GM23338 (cell line): ENCODE results near the gene ADAMTS1. TPM values are rescaled to one million over a fixed set of nuclear protein-coding genes. Genes with fewer than 3 reads are reported as not detected.

Experiments
- ATAC-seq: fragments of 200-7000 bp; cut with Tn5 transposase; 3 replicates; pipeline ENCODE4 v1.9.1; 2020
- DNase-seq: peaks from one replicate; pipeline ENCODE4 v3.0.0-alpha.2; 2015; ENCODE audit warnings: low spot score
- H2AFZ ChIP-seq: fragments of 200-600 bp; sonication (generic); 2 replicates; pipeline ENCODE4 v1.8.0; 2016; ENCODE audit warnings: antibody characterized with exemption, mild to moderate bottlenecking, moderate library complexity
- H3F3A ChIP-seq: fragments of 200-600 bp; sonication (generic); replicated peaks from 2 replicates; pipeline ENCODE4 v1.8.0; 2017; ENCODE audit warnings: antibody characterized with exemption, mixed run types, low read depth
- H3K27ac ChIP-seq: fragments of 200-600 bp; sonication (generic); 2 replicates; pipeline ENCODE4 v1.6.1; 2016; ENCODE audit warnings: low read depth
- H3K27me3 ChIP-seq: fragments of 200-600 bp; sonication (generic); 2 replicates; pipeline ENCODE4 v1.8.0; 2016; ENCODE audit warnings: mild to moderate bottlenecking, mixed run types, moderate library complexity; ENCODE audit not compliant: insufficient read depth
- H3K36me3 ChIP-seq: fragments of 200-600 bp; sonication (generic); 2 replicates; pipeline ENCODE4 v1.8.0; 2016; ENCODE audit warnings: mild to moderate bottlenecking; ENCODE audit not compliant: insufficient read depth
- H3K4me1 ChIP-seq: fragments of 200-600 bp; sonication (generic); 2 replicates; pipeline ENCODE4 v1.8.0; 2016; ENCODE audit warnings: mild to moderate bottlenecking, moderate library complexity; ENCODE audit not compliant: insufficient read depth
- H3K4me2 ChIP-seq: fragments of 200-600 bp; sonication (generic); 2 replicates; pipeline ENCODE4 v1.7.1; 2017; ENCODE audit warnings: mixed run types
- H3K4me3 ChIP-seq: fragments of 200-600 bp; sonication (generic); 2 replicates; pipeline ENCODE4 v1.6.1; 2016; ENCODE audit warnings: mixed run types
- H3K79me2 ChIP-seq: fragments of 200-600 bp; sonication (generic); replicated peaks from 2 replicates; pipeline ENCODE4 v1.8.0; 2017; ENCODE audit warnings: mild to moderate bottlenecking; ENCODE audit not compliant: insufficient read depth
- H3K9me2 ChIP-seq: fragments of 200-600 bp; sonication (generic); 2 replicates; pipeline ENCODE4 v1.8.0; 2017; ENCODE audit not compliant: insufficient read depth
- H4K20me1 ChIP-seq: fragments of 200-600 bp; sonication (generic); replicated peaks from 2 replicates; pipeline ENCODE4 v1.8.0; 2017; ENCODE audit warnings: mild to moderate bottlenecking; ENCODE audit not compliant: insufficient read depth
- H3K27ac Mint-ChIP-seq: 2 replicates; pipeline ENCODE4 v1.8.0; 2020; ENCODE audit warnings: inconsistent platforms, mild to moderate bottlenecking, moderate library complexity, mixed read lengths
- H3K27me3 Mint-ChIP-seq: 3 replicates; pipeline ENCODE4 v1.8.0; 2022; ENCODE audit warnings: low read depth, mild to moderate bottlenecking, moderate library complexity, mixed read lengths, inconsistent platforms; ENCODE audit not compliant: insufficient read depth, poor library complexity
- H3K36me3 Mint-ChIP-seq: 3 replicates; pipeline ENCODE4 v1.8.0; 2021; ENCODE audit warnings: low read depth, mild to moderate bottlenecking, inconsistent platforms, moderate library complexity, mixed read lengths
- H3K4me1 Mint-ChIP-seq: 3 replicates; pipeline ENCODE4 v1.8.0; 2020; ENCODE audit warnings: mild to moderate bottlenecking, inconsistent platforms, mixed read lengths
- H3K4me3 Mint-ChIP-seq: 3 replicates; pipeline ENCODE4 v1.8.0; 2021; ENCODE audit warnings: moderate library complexity, mild to moderate bottlenecking, inconsistent platforms, mixed read lengths
- H3K9me3 Mint-ChIP-seq: 3 replicates; pipeline ENCODE4 v1.8.0; 2020; ENCODE audit warnings: moderate library complexity, mild to moderate bottlenecking, inconsistent platforms, mixed read lengths
- CTCF ChIP-seq, 2 experiments: fragments of 200-600 bp in 1 of 2; sonication (generic) in 1 of 2; conservative IDR thresholded peaks; 2 replicates each; pipeline versions ENCODE4 v1.5.1 to v1.6.1; 2016 to 2017; ENCODE audit warnings: antibody characterized with exemption in 2 of 2, low read depth in 2 of 2, mild to moderate bottlenecking in 2 of 2, moderate library complexity in 1 of 2
- JUNB ChIP-seq: IDR thresholded peaks from one replicate; pipeline ENCODE4 v1.6.1; 2016; ENCODE audit warnings: antibody characterized with exemption; ENCODE audit not compliant: unreplicated experiment
- NANOG ChIP-seq: IDR thresholded peaks from 2 replicates; pipeline ENCODE4 v1.6.1; 2016; ENCODE audit warnings: antibody characterized with exemption, borderline replicate concordance
- POLR2AphosphoS5 ChIP-seq: IDR thresholded peaks from 2 replicates; pipeline ENCODE4 v1.6.1; 2016; ENCODE audit warnings: antibody characterized with exemption, low read depth
- STAT1 ChIP-seq: IDR thresholded peaks from one replicate; pipeline ENCODE4 v1.6.1; 2016; ENCODE audit warnings: antibody characterized with exemption; ENCODE audit not compliant: unreplicated experiment
- ZNF114 ChIP-seq: fragments of 250-450 bp; sonication (Bioruptor Pico); IDR thresholded peaks from 2 replicates; pipeline ENCODE4 v1.5.0; 2020; ENCODE audit warnings: mild to moderate bottlenecking, moderate library complexity
- ZNF331 ChIP-seq: fragments of 250-450 bp; sonication (Bioruptor Pico); IDR thresholded peaks from 2 replicates; pipeline ENCODE4 v1.5.0; 2020; ENCODE audit warnings: low read depth, mild to moderate bottlenecking, moderate library complexity
- ZNF462 ChIP-seq: fragments of 250-450 bp; sonication (Bioruptor Pico); IDR thresholded peaks from 2 replicates; pipeline ENCODE4 v1.5.0; 2020; ENCODE audit warnings: mild to moderate bottlenecking, moderate library complexity
- polyA plus RNA-seq: library from polyadenylated mRNA; unstranded; fragments of >200 nt; fragmentation: Nextera tagmentation; extraction: Ambion mirVana; gene quantifications from 2 replicates; pipeline ENCODE4 v1.2.1, GENCODE V29; 2016
- total RNA-seq: library from RNA; depleted of rRNA; stranded (reverse); fragments of >200 nt; shearing (Covaris generic); gene quantifications from 2 replicates; pipeline ENCODE4 v1.2.3, GENCODE V29; 2014

The ADAMTS1 gene
- total and polyA plus RNA-seq, 2 experiments from 2014 or later, result 6.1 to 15.4 TPM

GRCh38 chr21:26835027-26835713 lies 10.0 kb downstream of the ADAMTS1 start:
- Histone ChIP-seq H3K9me2 (peaks cover 3% of the 10 kb centered on the region), H3K4me1 (no peaks in the 10 kb centered on the region), H3F3A (no peaks in the 10 kb centered on the region), H3K4me2 (no peak overlapping the region), H3K79me2 (peaks cover under 1% of the 10 kb centered on the region; the same call in 1 of the 2 replicates), H4K20me1 (no peaks in the 10 kb centered on the region), H3K27me3 (no peaks in the 10 kb centered on the region), H3K4me3 (no peak overlapping the region), H2AFZ (no peak overlapping the region), H3K36me3 (peaks cover 26% of the 10 kb centered on the region), H3K27ac (no peak overlapping the region)
- H3K4me3 Mint-ChIP-seq, result no peak overlapping the region
- DNase-seq, result no peak
- peaks cover 3% of the 10 kb centered on the region; the same call in 1 of the 3 replicates for H3K4me1 Mint-ChIP-seq
- H3K36me3 Mint-ChIP-seq, result peaks cover 38% of the 10 kb centered on the region
- no peak for ATAC-seq
- H3K9me3 Mint-ChIP-seq, result no peaks in the 10 kb centered on the region
- no peak overlapping the region for H3K27ac Mint-ChIP-seq
- TF ChIP-seq ZNF331 (CRISPR knock-in tag) (no peak), ZNF462 (CRISPR knock-in tag) (no peak), JUNB (no peak), ZNF114 (no peak), NANOG (no peak), CTCF (conservative IDR thresholded peaks at IDR 0.05; ENCODE audit: low read depth in 2 of 2) (no peak), STAT1 (no peak), POLR2AphosphoS5 (no peak)
- H3K27me3 Mint-ChIP-seq, result no peaks in the 10 kb centered on the region
